HepG2 (cell line): ENCODE data around the gene OAF. TPM values are rescaled to one million over a fixed set of nuclear protein-coding genes. Genes with fewer than 3 reads are reported as not detected.

Experiments
- ATAC-seq: fragments of 200-7000 bp; cut with Tn5 transposase; 3 replicates; pipeline ENCODE4 v1.9.1; 2020; ENCODE audit warnings: mild to moderate bottlenecking, moderate library complexity
- BruUV-seq: library from RNA; stranded (reverse); fragments of 400-500 nt; replicated peaks from 2 replicates; lab custom pipeline; 2021; lab: Mats Ljungman, UMichigan
- CTCF ChIA-PET: fragments of 300-600 bp; formaldehyde crosslinking; extraction: SDS; loops from one replicate; lab custom pipeline; 2021; ENCODE audit warnings: low total read pairs, inconsistent platforms, low intra/inter-chr PET ratio; lab: Yijun Ruan, JAX
- POLR2A ChIA-PET: fragments of 350-600 bp; sonication (Branson Sonifier 250); formaldehyde crosslinking; loops from one replicate; lab custom pipeline; 2020; ENCODE audit warnings: antibody characterized with exemption, inconsistent platforms; lab: Yijun Ruan, JAX
- DNase-seq: peaks from one replicate; pipeline ENCODE4 v3.0.0-alpha.2; 2015; ENCODE audit warnings: low spot score
- FAIRE-seq: peaks from 3 replicates; lab custom pipeline; 2011; peaks lifted over from hg19 to GRCh38; lab: Jason Lieb, UNC
- H2AFZ ChIP-seq: one replicate; pipeline ENCODE4 v1.6.1; 2011; ENCODE audit warnings: low read length, inconsistent platforms
- H3K27ac ChIP-seq: fragments of 300-600 bp; 3 replicates; pipeline ENCODE4 v1.8.0; 2011; ENCODE audit warnings: mixed run types, mild to moderate bottlenecking, mixed read lengths, low read length, inconsistent platforms; ENCODE audit not compliant: insufficient read depth; ENCODE audit errors: extremely low read length
- H3K27me3 ChIP-seq, 2 experiments: fragments of 200-600 bp in 1 of 2; 2 replicates in 1 of 2; 3 replicates in 1 of 2; pipeline versions ENCODE4 v1.6.0 to v1.8.0; 2011; ENCODE audit warnings: low read length in 2 of 2, mild to moderate bottlenecking in 2 of 2, moderate library complexity in 2 of 2, inconsistent platforms in 1 of 2; ENCODE audit not compliant: insufficient read depth in 2 of 2, control insufficient read depth in 1 of 2
- H3K36me3 ChIP-seq, 2 experiments: fragments of 200-600 bp in 1 of 2; replicated peaks in 1 of 2; 2 replicates in 1 of 2; 3 replicates in 1 of 2; pipeline versions ENCODE4 v1.5.1 to v1.8.0; 2011; ENCODE audit warnings: low read length in 2 of 2, inconsistent platforms in 1 of 2; ENCODE audit not compliant: insufficient read depth in 2 of 2, control insufficient read depth in 1 of 2
- H3K4me1 ChIP-seq: 2 replicates; pipeline ENCODE4 v1.5.1; 2012; ENCODE audit warnings: low read length, inconsistent platforms; ENCODE audit not compliant: insufficient read depth
- H3K4me2 ChIP-seq: 2 replicates; pipeline ENCODE4 v1.6.0; 2011; ENCODE audit warnings: low read depth, low read length, inconsistent platforms
- H3K4me3 ChIP-seq, 3 experiments: fragments of 200-600 bp in 1 of 3; sonication (generic), shearing (Covaris generic) in 1 of 3; replicated peaks in 1 of 3; 2 replicates each; pipeline ENCODE4 v1.5.1; 2011 to 2016; ENCODE audit warnings: low read length in 3 of 3, inconsistent platforms in 2 of 3, low read depth in 2 of 3, mild to moderate bottlenecking in 2 of 3, control low read depth in 1 of 3, mixed read lengths in 1 of 3; ENCODE audit not compliant: insufficient read depth in 1 of 3
- H3K79me2 ChIP-seq: one replicate; pipeline ENCODE4 v1.6.1; 2011; ENCODE audit warnings: low read length, inconsistent platforms; ENCODE audit not compliant: insufficient read depth
- H3K9ac ChIP-seq: 2 replicates; pipeline ENCODE4 v1.6.0; 2011; ENCODE audit warnings: mild to moderate bottlenecking, low read depth, low read length, inconsistent platforms; ENCODE audit not compliant: insufficient read depth
- H3K9me3 ChIP-seq: 2 replicates; pipeline ENCODE4 v1.5.1; 2012; ENCODE audit warnings: mild to moderate bottlenecking, low read length
- H4K20me1 ChIP-seq: 2 replicates; pipeline ENCODE4 v1.6.0; 2011; ENCODE audit warnings: inconsistent platforms, mild to moderate bottlenecking, low read length, moderate library complexity; ENCODE audit not compliant: insufficient read depth
- AKAP8 ChIP-seq: sonication (generic); formaldehyde crosslinking; IDR thresholded peaks from 2 replicates; pipeline ENCODE4 v1.5.1; 2020; ENCODE audit warnings: mild to moderate bottlenecking, missing genetic modification reagents
- ARNT ChIP-seq: fragments of 450-650 bp; IDR thresholded peaks from 2 replicates; pipeline ENCODE4 v1.6.1; 2017
- CEBPB ChIP-seq: IDR thresholded peaks from 2 replicates; pipeline ENCODE4 v1.6.1; 2011; ENCODE audit warnings: low read depth, low read length, improper control_type of control experiment, borderline replicate concordance
- DNMT1 ChIP-seq: sonication (generic); formaldehyde crosslinking; IDR thresholded peaks from 2 replicates; pipeline ENCODE4 v1.5.1; 2020; ENCODE audit warnings: mild to moderate bottlenecking, missing genetic modification reagents
- ERF ChIP-seq: IDR thresholded peaks from 2 replicates; pipeline ENCODE4 v1.6.1; 2018; ENCODE audit warnings: missing biosample characterization, missing genetic modification reagents
- GTF2F1 ChIP-seq: fragments of 150-350 bp; IDR thresholded peaks from 2 replicates; pipeline ENCODE4 v1.6.1; 2014; ENCODE audit warnings: low read length
- PAF1 ChIP-seq: IDR thresholded peaks from 2 replicates; pipeline ENCODE4 v1.6.1; 2016; ENCODE audit warnings: missing genetic modification reagents, missing compliant biosample characterization
- RARG ChIP-seq: sonication (generic); formaldehyde crosslinking; IDR thresholded peaks from 2 replicates; pipeline ENCODE4 v1.4.0; 2020; ENCODE audit warnings: low read depth, mild to moderate bottlenecking, missing genetic modification reagents
- SMAD1 ChIP-seq: sonication (generic); formaldehyde crosslinking; IDR thresholded peaks from 2 replicates; pipeline ENCODE4 v1.4.0; 2020; ENCODE audit warnings: missing genetic modification reagents, low read depth, mild to moderate bottlenecking, borderline replicate concordance
- SOX13 ChIP-seq, 3 experiments: fragments of 450-650 bp in 1 of 3; sonication (generic) in 1 of 3; formaldehyde crosslinking in 1 of 3; IDR thresholded peaks in 2 of 3; conservative IDR thresholded peaks in 1 of 3; 2 replicates each; pipeline versions ENCODE4 v1.5.0 to v1.6.1; 2016 to 2020; ENCODE audit warnings: antibody characterized with exemption in 1 of 3, mild to moderate bottlenecking in 1 of 3, missing compliant biosample characterization in 1 of 3, missing genetic modification reagents in 1 of 3, moderate library complexity in 1 of 3
- WIZ ChIP-seq: sonication (generic); formaldehyde crosslinking; IDR thresholded peaks from 2 replicates; pipeline ENCODE4 v1.5.1; 2020; ENCODE audit warnings: mild to moderate bottlenecking, missing genetic modification reagents
- YEATS4 ChIP-seq: sonication (generic); formaldehyde crosslinking; IDR thresholded peaks from 2 replicates; pipeline ENCODE4 v1.4.0; 2020; ENCODE audit warnings: missing genetic modification reagents, borderline replicate concordance
- ZNF225 ChIP-seq: sonication (generic); formaldehyde crosslinking; IDR thresholded peaks from 2 replicates; pipeline ENCODE4 v1.4.0; 2020; ENCODE audit warnings: mild to moderate bottlenecking, missing genetic modification reagents
- ZNF552 ChIP-seq: sonication (generic); formaldehyde crosslinking; IDR thresholded peaks from 2 replicates; pipeline ENCODE4 v1.9.0; 2022; ENCODE audit warnings: missing genetic modification reagents, mild to moderate bottlenecking, borderline replicate concordance
- WGBS: methylation state at CpG from one replicate; pipeline ENCODE4 v1.1.6; 2017; ENCODE audit warnings: low lambda C conversion rate; 5-methylcytosine and 5-hydroxymethylcytosine counted together
- in situ Hi-C: cut with HindIII; loops from 2 replicates; pipeline ENCODE4 v1.10.0; 2017; ENCODE audit warnings: low pct_unique_long_range_greater_than_20kb; ENCODE audit not compliant: extremely low pct_ligation_motif_present
- intact Hi-C: fragments of 100-400 bp; cut with micrococcal nuclease; formaldehyde crosslinking; loops from one replicate; pipeline ENCODE4 v1.10.0; 2022; ENCODE audit not compliant: unreplicated experiment
- polyA plus RNA-seq, 8 experiments: library from polyadenylated mRNA; depleted of rRNA in 3 of 8; stranded (reverse) in 7 of 8; unstranded in 1 of 8; fragments of >200 nt; fragmentation: Illumina TruSeq in 4 of 8; extraction: Trizol in 4 of 8; gene quantifications; 2 replicates each; pipeline versions ENCODE4 v1.2.1 to v1.2.3, GENCODE V29; 2011 to 2016; ENCODE audit warnings: low read depth in 4 of 8, missing spikeins in 1 of 8, mixed read lengths in 1 of 8; ENCODE audit not compliant: insufficient read depth in 1 of 8
- total RNA-seq, 5 experiments: library from RNA; depleted of rRNA; stranded (reverse); fragments of >200 nt; fragmentation: Illumina TruSeq; extraction: Trizol; gene quantifications; 2 replicates each; pipeline ENCODE4 v1.2.3, GENCODE V29; 2016; ENCODE audit warnings: low read depth in 1 of 5
- TF ChIP-seq, protein P1 (sequence below): sonication (generic); formaldehyde crosslinking; IDR thresholded peaks from 2 replicates; pipeline ENCODE4 v1.5.0; 2020; ENCODE audit warnings: mild to moderate bottlenecking, missing genetic modification reagents
- TF ChIP-seq, protein P2 (sequence below): fragments of 450-650 bp; IDR thresholded peaks from 2 replicates; pipeline ENCODE4 v1.6.1; 2016
- TF ChIP-seq, protein P3 (sequence below): sonication (generic); formaldehyde crosslinking; IDR thresholded peaks from 2 replicates; pipeline ENCODE4 v1.8.1; 2023; ENCODE audit warnings: mild to moderate bottlenecking, missing genetic modification reagents
- TF ChIP-seq, protein P4 (sequence below): sonication (generic); formaldehyde crosslinking; IDR thresholded peaks from 2 replicates; pipeline ENCODE4 v1.4.0; 2020; ENCODE audit warnings: missing genetic modification reagents

The OAF gene
- total and polyA plus RNA-seq, 2 of the 13 experiments (the other 11 are each of a cell fraction or from before 2014, with no cell fraction given): 63.7 to 94.6 TPM

DNA sequence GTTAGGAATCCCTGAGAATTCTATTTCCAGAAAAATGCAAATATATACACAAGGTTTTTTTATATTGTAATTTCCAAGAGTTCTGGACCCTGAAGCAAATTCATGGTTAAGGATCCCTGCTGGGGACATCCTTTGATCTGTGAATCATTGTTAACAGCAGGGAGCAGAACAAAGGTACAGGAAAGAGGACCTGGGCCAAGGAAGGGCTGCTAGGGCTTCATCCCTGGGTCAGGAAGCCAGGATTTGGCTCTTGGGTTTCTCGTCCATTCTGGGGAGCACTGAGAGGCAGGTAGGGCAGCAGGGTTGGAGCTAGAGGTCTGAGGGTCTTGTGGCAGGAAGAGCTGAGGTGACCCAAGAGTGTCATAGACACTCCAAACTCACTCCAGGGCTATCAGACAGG, 10.2 kb upstream of the OAF start:
- Histone ChIP-seq H3K36me3 (no peaks in the 10 kb centered on the region), H3K9ac (no peak overlapping the region), H3K79me2 (no peaks in the 10 kb centered on the region), H3K27me3 (no peaks in the 10 kb centered on the region), H3K4me3 (no peak overlapping the region), H3K27ac (no peak overlapping the region), H3K4me1 (peaks cover 84% of the 10 kb centered on the region), H4K20me1 (no peaks in the 10 kb centered on the region), H2AFZ (no peak overlapping the region), H3K4me2 (no peak overlapping the region), H3K9me3 (no peaks in the 10 kb centered on the region)
- in situ Hi-C loops: no loop called here
- peak; percentile 39 for DNase-seq
- ChIA-PET POLR2A (no interaction called here), CTCF (no interaction called here)
- no TSS peak for BruUV-seq
- WGBS: 70% methylated on average over 1 of the region's 1 CpG
- no peak for ATAC-seq
- intact Hi-C loops: no loop called here
- FAIRE-seq: no peak
- TF ChIP-seq PAF1 (no peak), RARG (no peak), ARNT (no peak), ERF (no peak), CEBPB (no peak), AKAP8 (no peak), ZNF225 (no peak), SMAD1 (CRISPR knock-in tag) (no peak), SOX13 (IDR thresholded peaks at IDR 0.05) (no peak), SOX13 (CRISPR knock-in tag; conservative IDR thresholded peaks at IDR 0.05 in 1 of 2, IDR thresholded peaks at IDR 0.05 in 1 of 2) (peak in 1 of 2 experiments; percentile 36; a peak in 1 of 4 replicates), GTF2F1 (no peak), ZNF552 (CRISPR knock-in tag) (no peak), DNMT1 (CRISPR knock-in tag) (no peak), WIZ (no peak), YEATS4 (no peak)
- TF ChIP-seq, protein P1, sequence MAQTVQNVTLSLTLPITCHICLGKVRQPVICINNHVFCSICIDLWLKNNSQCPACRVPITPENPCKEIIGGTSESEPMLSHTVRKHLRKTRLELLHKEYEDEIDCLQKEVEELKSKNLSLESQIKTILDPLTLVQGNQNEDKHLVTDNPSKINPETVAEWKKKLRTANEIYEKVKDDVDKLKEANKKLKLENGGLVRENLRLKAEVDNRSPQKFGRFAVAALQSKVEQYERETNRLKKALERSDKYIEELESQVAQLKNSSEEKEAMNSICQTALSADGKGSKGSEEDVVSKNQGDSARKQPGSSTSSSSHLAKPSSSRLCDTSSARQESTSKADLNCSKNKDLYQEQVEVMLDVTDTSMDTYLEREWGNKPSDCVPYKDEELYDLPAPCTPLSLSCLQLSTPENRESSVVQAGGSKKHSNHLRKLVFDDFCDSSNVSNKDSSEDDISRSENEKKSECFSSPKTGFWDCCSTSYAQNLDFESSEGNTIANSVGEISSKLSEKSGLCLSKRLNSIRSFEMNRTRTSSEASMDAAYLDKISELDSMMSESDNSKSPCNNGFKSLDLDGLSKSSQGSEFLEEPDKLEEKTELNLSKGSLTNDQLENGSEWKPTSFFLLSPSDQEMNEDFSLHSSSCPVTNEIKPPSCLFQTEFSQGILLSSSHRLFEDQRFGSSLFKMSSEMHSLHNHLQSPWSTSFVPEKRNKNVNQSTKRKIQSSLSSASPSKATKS: no peak
- TF ChIP-seq, protein P2, sequence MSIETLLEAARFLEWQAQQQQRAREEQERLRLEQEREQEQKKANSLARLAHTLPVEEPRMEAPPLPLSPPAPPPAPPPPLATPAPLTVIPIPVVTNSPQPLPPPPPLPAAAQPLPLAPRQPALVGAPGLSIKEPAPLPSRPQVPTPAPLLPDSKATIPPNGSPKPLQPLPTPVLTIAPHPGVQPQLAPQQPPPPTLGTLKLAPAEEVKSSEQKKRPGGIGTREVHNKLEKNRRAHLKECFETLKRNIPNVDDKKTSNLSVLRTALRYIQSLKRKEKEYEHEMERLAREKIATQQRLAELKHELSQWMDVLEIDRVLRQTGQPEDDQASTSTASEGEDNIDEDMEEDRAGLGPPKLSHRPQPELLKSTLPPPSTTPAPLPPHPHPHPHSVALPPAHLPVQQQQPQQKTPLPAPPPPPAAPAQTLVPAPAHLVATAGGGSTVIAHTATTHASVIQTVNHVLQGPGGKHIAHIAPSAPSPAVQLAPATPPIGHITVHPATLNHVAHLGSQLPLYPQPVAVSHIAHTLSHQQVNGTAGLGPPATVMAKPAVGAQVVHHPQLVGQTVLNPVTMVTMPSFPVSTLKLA: no peak
- TF ChIP-seq, protein P3, sequence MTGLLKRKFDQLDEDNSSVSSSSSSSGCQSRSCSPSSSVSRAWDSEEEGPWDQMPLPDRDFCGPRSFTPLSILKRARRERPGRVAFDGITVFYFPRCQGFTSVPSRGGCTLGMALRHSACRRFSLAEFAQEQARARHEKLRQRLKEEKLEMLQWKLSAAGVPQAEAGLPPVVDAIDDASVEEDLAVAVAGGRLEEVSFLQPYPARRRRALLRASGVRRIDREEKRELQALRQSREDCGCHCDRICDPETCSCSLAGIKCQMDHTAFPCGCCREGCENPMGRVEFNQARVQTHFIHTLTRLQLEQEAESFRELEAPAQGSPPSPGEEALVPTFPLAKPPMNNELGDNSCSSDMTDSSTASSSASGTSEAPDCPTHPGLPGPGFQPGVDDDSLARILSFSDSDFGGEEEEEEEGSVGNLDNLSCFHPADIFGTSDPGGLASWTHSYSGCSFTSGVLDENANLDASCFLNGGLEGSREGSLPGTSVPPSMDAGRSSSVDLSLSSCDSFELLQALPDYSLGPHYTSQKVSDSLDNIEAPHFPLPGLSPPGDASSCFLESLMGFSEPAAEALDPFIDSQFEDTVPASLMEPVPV: no peak
- TF ChIP-seq, protein P4, sequence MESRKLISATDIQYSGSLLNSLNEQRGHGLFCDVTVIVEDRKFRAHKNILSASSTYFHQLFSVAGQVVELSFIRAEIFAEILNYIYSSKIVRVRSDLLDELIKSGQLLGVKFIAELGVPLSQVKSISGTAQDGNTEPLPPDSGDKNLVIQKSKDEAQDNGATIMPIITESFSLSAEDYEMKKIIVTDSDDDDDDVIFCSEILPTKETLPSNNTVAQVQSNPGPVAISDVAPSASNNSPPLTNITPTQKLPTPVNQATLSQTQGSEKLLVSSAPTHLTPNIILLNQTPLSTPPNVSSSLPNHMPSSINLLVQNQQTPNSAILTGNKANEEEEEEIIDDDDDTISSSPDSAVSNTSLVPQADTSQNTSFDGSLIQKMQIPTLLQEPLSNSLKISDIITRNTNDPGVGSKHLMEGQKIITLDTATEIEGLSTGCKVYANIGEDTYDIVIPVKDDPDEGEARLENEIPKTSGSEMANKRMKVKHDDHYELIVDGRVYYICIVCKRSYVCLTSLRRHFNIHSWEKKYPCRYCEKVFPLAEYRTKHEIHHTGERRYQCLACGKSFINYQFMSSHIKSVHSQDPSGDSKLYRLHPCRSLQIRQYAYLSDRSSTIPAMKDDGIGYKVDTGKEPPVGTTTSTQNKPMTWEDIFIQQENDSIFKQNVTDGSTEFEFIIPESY (CRISPR knock-in tag): no peak
